ENCODE data around the gene RELT. TPM values are rescaled to one million over a fixed set of nuclear protein-coding genes. Genes with fewer than 3 reads are reported as not detected.
A peak's percentile ranks its signal among the peaks of the same experiment; 100 is the strongest.

The RELT gene
- total and polyA plus RNA-seq, 2 of the 13 experiments (the other 11 are each of a cell fraction or from before 2014, with no cell fraction given), result 2.5 to 4.7 TPM

DNA sequence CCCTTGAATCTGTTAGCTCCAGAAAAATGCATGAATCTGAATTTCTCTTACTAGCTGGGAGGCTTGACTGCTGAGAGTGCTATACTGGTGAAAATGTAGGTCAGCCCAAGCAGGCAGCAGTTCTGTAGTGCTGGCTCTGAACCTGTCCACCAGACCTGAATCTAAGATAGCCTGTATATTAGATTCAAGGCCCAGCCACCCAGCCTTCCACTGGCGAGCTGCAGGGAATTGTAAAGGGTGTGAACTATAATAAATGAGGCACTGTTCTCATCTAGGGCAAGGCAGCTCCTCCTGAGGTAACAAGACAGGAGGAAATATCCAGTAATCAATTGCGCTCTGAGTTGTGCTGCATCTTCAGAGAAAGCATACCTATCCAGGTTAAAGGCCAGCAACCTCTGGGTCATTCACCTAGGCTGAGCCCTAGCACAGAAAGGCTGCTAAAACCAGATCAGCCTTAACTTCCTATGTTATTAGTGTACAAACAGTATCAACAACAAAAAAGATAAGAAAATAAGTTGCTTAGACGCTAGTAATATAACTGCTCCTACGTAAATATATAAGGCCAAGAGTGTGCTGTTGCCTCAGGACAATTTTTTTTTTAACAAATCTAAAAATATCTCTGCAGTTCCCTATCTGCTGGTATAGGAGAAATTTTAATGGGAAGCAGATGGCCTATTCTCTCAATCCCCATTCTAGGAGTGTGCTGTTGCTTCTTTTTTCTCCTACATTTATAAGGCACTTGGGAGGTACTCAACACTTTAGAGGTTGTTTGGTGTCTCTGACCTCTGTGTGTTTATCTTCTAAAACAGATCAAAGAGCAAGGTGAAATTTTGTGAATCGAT, 63.0 kb downstream of the RELT start:
- Histone ChIP-seq H3K4me3 (replicated peaks in 1 of 3; ENCODE audit: insufficient read depth in 1 of 3, low read depth in 2 of 3, low read length in 3 of 3) (no peak overlapping the region), H3K27ac (ENCODE audit: extremely low read length, insufficient read depth, low read length) (no peak overlapping the region), H3K9me3 (ENCODE audit: low read length) (no peaks in the 10 kb centered on the region), H3K36me3 (replicated peaks in 1 of 2; ENCODE audit: control insufficient read depth in 1 of 2, insufficient read depth in 2 of 2, low read length in 2 of 2) (no peaks in the 10 kb centered on the region), H4K20me1 (ENCODE audit: insufficient read depth, low read length) (no peaks in the 10 kb centered on the region), H3K9ac (ENCODE audit: insufficient read depth, low read depth, low read length) (no peak overlapping the region), H3K27me3 (ENCODE audit: control insufficient read depth in 1 of 2, insufficient read depth in 2 of 2, low read length in 2 of 2) (no peaks in the 10 kb centered on the region), H3K79me2 (ENCODE audit: insufficient read depth, low read length) (no peaks in the 10 kb centered on the region), H3K4me2 (ENCODE audit: low read depth, low read length) (no peak overlapping the region), H2AFZ (ENCODE audit: low read length) (no peak overlapping the region), H3K4me1 (ENCODE audit: insufficient read depth, low read length) (peaks cover 19% of the 10 kb centered on the region)
- POLR2A ChIA-PET, result no interaction called here
- WGBS (ENCODE audit: low lambda C conversion rate), result 61% methylated on average over 5 of the region's 5 CpGs
- BruUV-seq (replicated peaks), result no TSS peak
- CTCF ChIA-PET (ENCODE audit: low intra/inter-chr PET ratio, low total read pairs), result no interaction called here
- in situ Hi-C loops (cut with HindIII; ENCODE audit: extremely low pct_ligation_motif_present, low pct_unique_long_range_greater_than_20kb) (no loop called here), intact Hi-C loops (cut with micrococcal nuclease; ENCODE audit: unreplicated experiment) (no loop called here)
- DNase-seq (ENCODE audit: low spot score), result peak; percentile 45
- FAIRE-seq, result peak; percentile 21
- ATAC-seq, result peak; percentile 69
- TF ChIP-seq HHEX (CRISPR knock-in tag; IDR thresholded peaks at IDR 0.05) (peak; percentile 57; the same call in 1 of the 2 replicates), ESRRA (CRISPR knock-in tag; IDR thresholded peaks at IDR 0.05; ENCODE audit: low read depth) (peak; percentile 90), NCOR1 (IDR thresholded peaks at IDR 0.05; ENCODE audit: borderline replicate concordance, low read length) (no peak), ZNF761 (CRISPR knock-in tag; conservative IDR thresholded peaks at IDR 0.05) (no peak), HDAC1 (CRISPR knock-in tag; IDR thresholded peaks at IDR 0.05) (peak; percentile 44; the same call in 1 of the 2 replicates), NFRKB (IDR thresholded peaks at IDR 0.05) (no peak), CBX2 (IDR thresholded peaks at IDR 0.05; ENCODE audit: low read depth, low read length) (no peak), CBX2 (CRISPR knock-in tag; IDR thresholded peaks at IDR 0.05; ENCODE audit: low read depth) (no peak), ZNF484 (CRISPR knock-in tag; IDR thresholded peaks at IDR 0.05; ENCODE audit: borderline replicate concordance, low read depth) (no peak), ZNF337 (CRISPR knock-in tag; IDR thresholded peaks at IDR 0.05; ENCODE audit: borderline replicate concordance, low read depth) (no peak), ZNF232 (CRISPR knock-in tag; IDR thresholded peaks at IDR 0.05; ENCODE audit: borderline replicate concordance) (no peak), ZFP36L2 (CRISPR knock-in tag; IDR thresholded peaks at IDR 0.05) (no peak), NR2F1 (CRISPR knock-in tag; IDR thresholded peaks at IDR 0.05) (0 out of 4 replicates have a peak, but pooled peaks of 1 of the 2 experiments have one; percentile 21), FOXJ3 (CRISPR knock-in tag; IDR thresholded peaks at IDR 0.05; ENCODE audit: borderline replicate concordance) (peak; percentile 57; the same call in 1 of the 2 replicates), REPIN1 (CRISPR knock-in tag; IDR thresholded peaks at IDR 0.05; ENCODE audit: borderline replicate concordance, low read depth) (no peak), CHCHD3 (CRISPR knock-in tag; IDR thresholded peaks at IDR 0.05) (no peak), TAF1 (CRISPR knock-in tag; IDR thresholded peaks at IDR 0.05) (no peak), SRSF9 (IDR thresholded peaks at IDR 0.05; ENCODE audit: borderline replicate concordance, insufficient read depth, low read depth, low read length, poor library complexity, severe bottlenecking) (no peak), GZF1 (CRISPR knock-in tag; IDR thresholded peaks at IDR 0.05) (no peak)
- TF ChIP-seq, protein P1, sequence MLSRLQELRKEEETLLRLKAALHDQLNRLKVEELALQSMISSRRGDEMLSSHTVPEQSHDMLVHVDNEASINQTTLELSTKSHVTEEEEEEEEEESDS (CRISPR knock-in tag; IDR thresholded peaks at IDR 0.05; ENCODE audit: borderline replicate concordance), result no peak
- TF ChIP-seq, protein P2, sequence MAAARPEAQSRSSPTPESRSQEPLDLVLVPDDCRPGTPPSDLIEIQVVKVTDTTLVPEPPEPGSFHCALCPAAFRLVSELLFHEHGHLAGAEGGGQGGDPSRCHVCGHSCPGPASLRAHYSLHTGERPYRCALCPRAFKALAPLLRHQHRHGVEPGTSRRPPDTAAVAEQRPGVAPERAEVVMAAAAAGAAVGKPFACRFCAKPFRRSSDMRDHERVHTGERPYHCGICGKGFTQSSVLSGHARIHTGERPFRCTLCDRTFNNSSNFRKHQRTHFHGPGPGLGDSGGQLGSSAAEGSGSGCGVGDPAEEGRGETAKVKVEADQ (CRISPR knock-in tag; IDR thresholded peaks at IDR 0.05; ENCODE audit: borderline replicate concordance), result no peak
- TF ChIP-seq, protein P3, sequence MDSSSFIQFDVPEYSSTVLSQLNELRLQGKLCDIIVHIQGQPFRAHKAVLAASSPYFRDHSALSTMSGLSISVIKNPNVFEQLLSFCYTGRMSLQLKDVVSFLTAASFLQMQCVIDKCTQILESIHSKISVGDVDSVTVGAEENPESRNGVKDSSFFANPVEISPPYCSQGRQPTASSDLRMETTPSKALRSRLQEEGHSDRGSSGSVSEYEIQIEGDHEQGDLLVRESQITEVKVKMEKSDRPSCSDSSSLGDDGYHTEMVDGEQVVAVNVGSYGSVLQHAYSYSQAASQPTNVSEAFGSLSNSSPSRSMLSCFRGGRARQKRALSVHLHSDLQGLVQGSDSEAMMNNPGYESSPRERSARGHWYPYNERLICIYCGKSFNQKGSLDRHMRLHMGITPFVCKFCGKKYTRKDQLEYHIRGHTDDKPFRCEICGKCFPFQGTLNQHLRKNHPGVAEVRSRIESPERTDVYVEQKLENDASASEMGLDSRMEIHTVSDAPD (CRISPR knock-in tag; IDR thresholded peaks at IDR 0.05), result no peak
